Measurements from ENCODE around the gene GPC5. TPM values are rescaled to one million over a fixed set of nuclear protein-coding genes. Genes with fewer than 3 reads are reported as not detected.
"Not testable (repeated sequence)": the region's sequence is repeated elsewhere in the genome, so short reads cannot be mapped to it uniquely, and the experiment has no call there.

The GPC5 gene
- total RNA-seq, 1 experiment from 2014 or later: 0.15 TPM

GRCh38 chr13:92896842-92897241 is 1498.4 kb downstream of the GPC5 start:
- H3T11ph ChIP-seq (ENCODE audit: low read length): no peak overlapping the region
- H3K27me3 ChIP-seq (ENCODE audit: insufficient read depth, low read length): no peaks in the 10 kb centered on the region
- H2BK20ac ChIP-seq (ENCODE audit: low read depth, low read length, poor library complexity, severe bottlenecking): no peak overlapping the region
- no peak overlapping the region for H2BK120ac ChIP-seq (ENCODE audit: low read depth, low read length, poor library complexity, severe bottlenecking)
- no CpG with 5 or more reads among the region's 2 CpGs for WGBS (ENCODE audit: extremely low coverage, insufficient read length, low lambda C conversion rate)
- H2AK5ac ChIP-seq (ENCODE audit: insufficient read length, low read length): no peak overlapping the region
- no peak overlapping the region for H3K14ac ChIP-seq (ENCODE audit: insufficient read depth, low read length)
- H3K4me2 ChIP-seq (ENCODE audit: insufficient read depth, insufficient read length, low read length): no peak overlapping the region
- no peak overlapping the region for H3K4ac ChIP-seq (ENCODE audit: low read depth, low read length)
- DNase-seq: no peak
- H3K23ac ChIP-seq (ENCODE audit: insufficient read length, low read depth, low read length): no peak overlapping the region
- H2BK15ac ChIP-seq (ENCODE audit: low read depth, low read length): no peak overlapping the region
- no peak overlapping the region for H2BK12ac ChIP-seq (ENCODE audit: insufficient read length, low read depth, low read length)
- no peaks in the 10 kb centered on the region for H3K4me1 ChIP-seq (ENCODE audit: insufficient read depth, low read length)
- H3K23me2 ChIP-seq (ENCODE audit: insufficient read length, low read depth, low read length, poor library complexity, severe bottlenecking): no peaks in the 10 kb centered on the region
- TF ChIP-seq CTCF (conservative IDR thresholded peaks at IDR 0.05): peak; percentile 62
- H3K56ac ChIP-seq (ENCODE audit: insufficient read length, low read depth, low read length): no peak overlapping the region
- H2BK5ac ChIP-seq (ENCODE audit: insufficient read length, low read length): no peak overlapping the region
- peaks cover 0 to 6% of the 10 kb centered on the region in 2 experiments; a peak in 3 of 5 replicates for H3K9me3 Mint-ChIP-seq
- H3K36me3 Mint-ChIP-seq (ENCODE audit: insufficient read depth in 1 of 3, low read depth in 3 of 3): no peaks in the 10 kb centered on the region; a peak in 1 of 7 replicates
- H3K27ac ChIP-seq (ENCODE audit: insufficient read length, low read depth, low read length): no peak overlapping the region
- H4K5ac ChIP-seq (ENCODE audit: insufficient read length, low read depth, low read length): no peak overlapping the region
- H4K20me1 ChIP-seq (ENCODE audit: control insufficient read depth, insufficient read depth, insufficient read length): no peaks in the 10 kb centered on the region
- H3K27ac Mint-ChIP-seq: no peak overlapping the region
- H3K27me3 Mint-ChIP-seq (ENCODE audit: low read depth): 0 out of 2 replicates have a peak, but pooled peaks cover 1% of the 10 kb centered on the region
- H2AFZ ChIP-seq (ENCODE audit: low read length): no peak overlapping the region
- no peaks in the 10 kb centered on the region for H3K79me1 ChIP-seq (ENCODE audit: insufficient read depth, low read depth, low read length, poor library complexity, severe bottlenecking)
- H3K9ac ChIP-seq (ENCODE audit: extremely low read depth, insufficient read length, low read length): no peak overlapping the region
- no peak overlapping the region for H3K4me3 Mint-ChIP-seq
- no peak overlapping the region for H4K8ac ChIP-seq (replicated peaks; ENCODE audit: insufficient read length, low read depth, low read length)
- no peak overlapping the region for H4K91ac ChIP-seq (ENCODE audit: insufficient read length, low read depth, low read length)
- 0 out of 4 replicates have a peak, but pooled peaks cover 0 to 5% of the 10 kb centered on the region in 2 experiments for H3K4me1 Mint-ChIP-seq
- H3K79me2 ChIP-seq (ENCODE audit: insufficient read depth, low read length): no peaks in the 10 kb centered on the region
- H3K18ac ChIP-seq (ENCODE audit: insufficient read length, low read depth, low read length): no peak overlapping the region
- no peaks in the 10 kb centered on the region for H3K9me3 ChIP-seq (ENCODE audit: control insufficient read depth, low read depth, low read length)

GRCh38 chr13:92898946-92899345 is 1500.5 kb downstream of the GPC5 start:
- not testable (repeated sequence) for H3K14ac ChIP-seq (ENCODE audit: insufficient read depth, low read length); H3K23ac ChIP-seq (ENCODE audit: insufficient read length, low read depth, low read length); H3K9me3 ChIP-seq (ENCODE audit: control insufficient read depth, low read depth, low read length); H2AFZ ChIP-seq (ENCODE audit: low read length); H3K9me3 Mint-ChIP-seq; H4K5ac ChIP-seq (ENCODE audit: insufficient read length, low read depth, low read length); H2BK120ac ChIP-seq (ENCODE audit: low read depth, low read length, poor library complexity, severe bottlenecking); H3K79me2 ChIP-seq (ENCODE audit: insufficient read depth, low read length); H4K20me1 ChIP-seq (ENCODE audit: control insufficient read depth, insufficient read depth, insufficient read length); H3K36me3 Mint-ChIP-seq (ENCODE audit: insufficient read depth in 1 of 3, low read depth in 3 of 3); H3K27ac Mint-ChIP-seq; H3K56ac ChIP-seq (ENCODE audit: insufficient read length, low read depth, low read length); H2BK20ac ChIP-seq (ENCODE audit: low read depth, low read length, poor library complexity, severe bottlenecking); H3K4me1 ChIP-seq (ENCODE audit: insufficient read depth, low read length); H2BK5ac ChIP-seq (ENCODE audit: insufficient read length, low read length); H3K27me3 Mint-ChIP-seq (ENCODE audit: low read depth); H3K18ac ChIP-seq (ENCODE audit: insufficient read length, low read depth, low read length); H2BK15ac ChIP-seq (ENCODE audit: low read depth, low read length); H4K8ac ChIP-seq (replicated peaks; ENCODE audit: insufficient read length, low read depth, low read length); H3K4me2 ChIP-seq (ENCODE audit: insufficient read depth, insufficient read length, low read length); H3K9ac ChIP-seq (ENCODE audit: extremely low read depth, insufficient read length, low read length); DNase-seq; H3K27me3 ChIP-seq (ENCODE audit: insufficient read depth, low read length); H2AK5ac ChIP-seq (ENCODE audit: insufficient read length, low read length); H3K4me3 Mint-ChIP-seq; H3K27ac ChIP-seq (ENCODE audit: insufficient read length, low read depth, low read length); H4K91ac ChIP-seq (ENCODE audit: insufficient read length, low read depth, low read length); H2BK12ac ChIP-seq (ENCODE audit: insufficient read length, low read depth, low read length); H3K4me1 Mint-ChIP-seq; H3K23me2 ChIP-seq (ENCODE audit: insufficient read length, low read depth, low read length, poor library complexity, severe bottlenecking); H3K79me1 ChIP-seq (ENCODE audit: insufficient read depth, low read depth, low read length, poor library complexity, severe bottlenecking); H3T11ph ChIP-seq (ENCODE audit: low read length); H3K4ac ChIP-seq (ENCODE audit: low read depth, low read length)

Measured in H9 (cell line).